Hair follicular keratinocyte (primary cell): ENCODE measurements around the gene ZG16. TPM values are rescaled to one million over a fixed set of nuclear protein-coding genes. Genes with fewer than 3 reads are reported as not detected.

Experiments used
- total RNA-seq: library from RNA; depleted of rRNA; stranded (reverse); fragments of >200 nt; gene quantifications from 2 replicates; pipeline ENCODE4 v1.2.3, GENCODE V29; 2015

ZG16 gene
- total RNA-seq, result not detected in 2 replicates

GRCh38 chr16:29777576-29778350 is at the start of gene ZG16:
Gene ZG16 (plus strand): TSS chr16:29778256. CDS start chr16:29779267, 1,011 bp downstream.

GRCh38 chr16:29745853-29746345 is 32.2 kb upstream of the ZG16 start, which contains the start of gene C16orf54:
Gene C16orf54 (minus strand): TSS chr16:29745990. CDS start chr16:29744951, 1,039 bp downstream.

GRCh38 chr16:29790183-29790948 is 12.3 kb downstream of the ZG16 start, which contains the start of gene KIF22:
Gene KIF22 (plus strand): TSS chr16:29790751. CDS start chr16:29790760, 9 bp downstream.

GRCh38 chr16:29806099-29806579 is 28.1 kb downstream of the ZG16 start, which contains the start of gene MAZ:
Gene MAZ (plus strand): TSS chr16:29806529. CDS start chr16:29806702, 173 bp downstream.

GRCh38 chr16:29811896-29812665 is 34.0 kb downstream of the ZG16 start, which contains the start of gene PRRT2:
Gene PRRT2 (plus strand): TSS chr16:29812193. CDS start chr16:29813055, 862 bp downstream.

GRCh38 chr16:29815793-29816693 is 38.0 kb downstream of the ZG16 start, which contains the start of gene PAGR1:
Gene PAGR1 (plus strand): TSS chr16:29816152. CDS start chr16:29816526, 374 bp downstream.

GRCh38 chr16:29820271-29820701 is 42.2 kb downstream of the ZG16 start, which contains the start of gene MVP:
Gene MVP (plus strand): TSS chr16:29820462. CDS start chr16:29830550, 10,088 bp downstream.

Other genes starting within 250 kb of the ZG16 start
- not detected in 2 replicates for gene SPN, start 115.0 kb upstream of the ZG16 start, total RNA-seq
- 6.2 and 8.3 TPM in 2 replicates for gene QPRT, start 99.1 kb upstream of the ZG16 start, total RNA-seq
- not detected in 2 replicates for gene C16orf54, start 32.3 kb upstream of the ZG16 start, total RNA-seq
- gene KIF22, start 12.5 kb downstream of the ZG16 start, total RNA-seq, result 38.5 and 83.8 TPM in 2 replicates
- gene MAZ, start 28.3 kb downstream of the ZG16 start, total RNA-seq, result 108 and 150 TPM in 2 replicates
- not detected in 2 replicates for gene PRRT2, start 33.9 kb downstream of the ZG16 start, total RNA-seq
- 37.2 and 72.5 TPM in 2 replicates for gene PAGR1, start 37.9 kb downstream of the ZG16 start, total RNA-seq
- 126 and 154 TPM in 2 replicates for gene MVP, start 42.2 kb downstream of the ZG16 start, total RNA-seq
- 58.9 and 65.7 TPM in 2 replicates for gene CDIPT, start 85.0 kb downstream of the ZG16 start, total RNA-seq
- 4.6 and 16.2 TPM in 2 replicates for gene SEZ6L2, start 121.3 kb downstream of the ZG16 start, total RNA-seq
- 5.0 and 7.8 TPM in 2 replicates for gene ASPHD1, start 122.2 kb downstream of the ZG16 start, total RNA-seq
- 17.1 and 19.8 TPM in 2 replicates for gene KCTD13, start 148.0 kb downstream of the ZG16 start, total RNA-seq
- gene TMEM219, start 183.8 kb downstream of the ZG16 start, total RNA-seq, result 123 and 159 TPM in 2 replicates
- gene TAOK2, start 195.6 kb downstream of the ZG16 start, total RNA-seq, result 24.8 and 28.7 TPM in 2 replicates
- 4.8 and 16.2 TPM in 2 replicates for gene HIRIP3, start 217.4 kb downstream of the ZG16 start, total RNA-seq
- gene INO80E, start 218.0 kb downstream of the ZG16 start, total RNA-seq, result 58.2 and 91.8 TPM in 2 replicates
- 0.39 TPM in 1 of 2 replicates, not detected in the other for gene DOC2A, start 232.8 kb downstream of the ZG16 start, total RNA-seq
- not detected in 2 replicates for gene C16orf92, start 244.9 kb downstream of the ZG16 start, total RNA-seq